Skeletal muscle tissue (tissue), 4 donors: ENCODE results near the gene TFF1. TPM values are rescaled to one million over a fixed set of nuclear protein-coding genes. Genes with fewer than 3 reads are reported as not detected.

ENCODE experiments used
- H3K27ac ChIP-seq: one replicate; pipeline ENCODE4 v1.7.0; 2013; ENCODE audit warnings: mild to moderate bottlenecking, low read depth, low read length, inconsistent platforms
- H3K27me3 ChIP-seq, 3 donors: one replicate each; pipeline ENCODE4 v1.7.0; 2013; ENCODE audit warnings: low read length in 3 of 3; ENCODE audit not compliant: control insufficient read depth in 3 of 3, insufficient read depth in 3 of 3
- H3K36me3 ChIP-seq, 3 donors: one replicate each; pipeline ENCODE4 v1.7.0; 2013; ENCODE audit warnings: low read length in 3 of 3; ENCODE audit not compliant: control insufficient read depth in 3 of 3, insufficient read depth in 3 of 3
- H3K4me1 ChIP-seq, 3 donors: one replicate each; pipeline ENCODE4 v1.7.0; 2013; ENCODE audit warnings: low read length in 3 of 3, mild to moderate bottlenecking in 3 of 3; ENCODE audit not compliant: control insufficient read depth in 3 of 3, insufficient read depth in 3 of 3
- H3K4me3 ChIP-seq, 3 donors: one replicate each; pipeline ENCODE4 v1.7.0; 2013; ENCODE audit warnings: low read length in 3 of 3
- H3K9ac ChIP-seq, 3 donors: one replicate each; pipeline ENCODE4 v1.7.0; 2013; ENCODE audit warnings: low read length in 3 of 3, mild to moderate bottlenecking in 3 of 3, moderate library complexity in 2 of 3, low read depth in 1 of 3
- H3K9me3 ChIP-seq, 3 donors: one replicate each; pipeline ENCODE4 v1.7.0; 2013; ENCODE audit warnings: low read length in 3 of 3; ENCODE audit not compliant: control insufficient read depth in 3 of 3
- total RNA-seq: library from RNA; depleted of rRNA; stranded (reverse); fragments of >200 nt; gene quantifications from one replicate; pipeline ENCODE4 v1.2.3, GENCODE V29; 2014
- donor health status: Osteomylitis.

TFF1 gene
- total RNA-seq, 1 donor from 2014 or later, result not detected

GRCh38 chr21:42391297-42391696, 25.0 kb upstream of the TFF1 start:
- Histone ChIP-seq H3K27me3 (peaks cover 11 to 25% (median 23%) of the 10 kb centered on the region in 3 donors), H3K27ac (no peak overlapping the region), H3K9ac (no peak overlapping the region), H3K36me3 (no peaks in the 10 kb centered on the region), H3K9me3 (no peaks in the 10 kb centered on the region), H3K4me1 (no peaks in the 10 kb centered on the region), H3K4me3 (no peak overlapping the region)

- H3K27me3 ChIP-seq, result peaks cover 11 to 29% (median 29%) of the 10 kb centered on the region in 3 donors
- H3K4me3 ChIP-seq, result no peak overlapping the region
Measured at GRCh38 chr21:42390696-42391095, 24.4 kb upstream of the TFF1 start.

GRCh38 chr21:42390193-42390592, 23.9 kb upstream of the TFF1 start:
- H3K9me3 ChIP-seq, result no peaks in the 10 kb centered on the region
- no peak overlapping the region for H3K4me3 ChIP-seq
- no peaks in the 10 kb centered on the region for H3K36me3 ChIP-seq
- H3K4me1 ChIP-seq, result no peaks in the 10 kb centered on the region
- H3K9ac ChIP-seq, result no peak overlapping the region
- H3K27ac ChIP-seq, result no peak overlapping the region
- peaks cover 11 to 34% (median 31%) of the 10 kb centered on the region in 3 donors for H3K27me3 ChIP-seq

More at GRCh38 chr21:42390696-42391095, 24.4 kb upstream of the TFF1 start:
- no peak overlapping the region for H3K9ac ChIP-seq
- H3K36me3 ChIP-seq, result no peaks in the 10 kb centered on the region
- no peaks in the 10 kb centered on the region for H3K4me1 ChIP-seq
- no peak overlapping the region for H3K27ac ChIP-seq
- no peaks in the 10 kb centered on the region for H3K9me3 ChIP-seq

- Histone ChIP-seq H3K27me3 (peaks cover 11 to 35% (median 31%) of the 10 kb centered on the region in 3 donors), H3K9ac (no peak overlapping the region), H3K4me1 (no peaks in the 10 kb centered on the region), H3K36me3 (no peaks in the 10 kb centered on the region), H3K4me3 (no peak overlapping the region), H3K27ac (no peak overlapping the region), H3K9me3 (no peaks in the 10 kb centered on the region)
Measured at GRCh38 chr21:42389449-42389835, 23.1 kb upstream of the TFF1 start.

- no peak overlapping the region for H3K9ac ChIP-seq
- H3K27ac ChIP-seq, result no peak overlapping the region
- no peaks in the 10 kb centered on the region for H3K4me1 ChIP-seq
- peaks cover 11 to 35% (median 31%) of the 10 kb centered on the region in 3 donors for H3K27me3 ChIP-seq
- H3K4me3 ChIP-seq, result no peak overlapping the region
- H3K36me3 ChIP-seq, result no peaks in the 10 kb centered on the region
- no peaks in the 10 kb centered on the region for H3K9me3 ChIP-seq
Measured at GRCh38 chr21:42388740-42389448, 22.6 kb upstream of the TFF1 start.

GRCh38 chr21:42387843-42388340, 21.6 kb upstream of the TFF1 start:
- no peaks in the 10 kb centered on the region for H3K36me3 ChIP-seq
- H3K9me3 ChIP-seq, result no peaks in the 10 kb centered on the region
- H3K27ac ChIP-seq, result no peak overlapping the region
- no peaks in the 10 kb centered on the region for H3K4me1 ChIP-seq
- H3K4me3 ChIP-seq, result no peak overlapping the region
- H3K9ac ChIP-seq, result no peak overlapping the region
- H3K27me3 ChIP-seq, result peaks cover 11 to 43% (median 34%) of the 10 kb centered on the region in 3 donors

- no peak overlapping the region for H3K4me3 ChIP-seq
- H3K36me3 ChIP-seq, result no peaks in the 10 kb centered on the region
- H3K9ac ChIP-seq, result no peak overlapping the region
- peaks cover 0 to 2% (median 2%) of the 10 kb centered on the region in 3 donors for H3K9me3 ChIP-seq
- H3K27ac ChIP-seq, result no peak overlapping the region
- no peaks in the 10 kb centered on the region for H3K4me1 ChIP-seq
- peaks cover 9 to 49% (median 39%) of the 10 kb centered on the region in 3 donors for H3K27me3 ChIP-seq
Measured at GRCh38 chr21:42387164-42387563, 20.8 kb upstream of the TFF1 start.

- peaks cover 9 to 49% (median 33%) of the 10 kb centered on the region in 3 donors for H3K27me3 ChIP-seq
- H3K27ac ChIP-seq, result no peak overlapping the region
- H3K36me3 ChIP-seq, result no peaks in the 10 kb centered on the region
- peaks cover 0 to 7% (median 5%) of the 10 kb centered on the region in 3 donors for H3K9me3 ChIP-seq
- no peaks in the 10 kb centered on the region for H3K4me1 ChIP-seq
- H3K9ac ChIP-seq, result no peak overlapping the region
- no peak overlapping the region for H3K4me3 ChIP-seq
Measured at GRCh38 chr21:42386034-42386591, 19.8 kb upstream of the TFF1 start.

GRCh38 chr21:42385619-42386018, 19.3 kb upstream of the TFF1 start:
- H3K27me3 ChIP-seq, result peaks cover 9 to 45% (median 33%) of the 10 kb centered on the region in 3 donors
- H3K36me3 ChIP-seq, result no peaks in the 10 kb centered on the region

GRCh38 chr21:42384989-42385388, 18.7 kb upstream of the TFF1 start:
- Histone ChIP-seq H3K27me3 (peaks cover 9 to 43% (median 33%) of the 10 kb centered on the region in 3 donors), H3K9ac (no peak overlapping the region), H3K9me3 (peaks cover 0 to 7% (median 5%) of the 10 kb centered on the region in 3 donors), H3K4me1 (no peaks in the 10 kb centered on the region), H3K4me3 (no peak overlapping the region), H3K36me3 (no peaks in the 10 kb centered on the region), H3K27ac (no peak overlapping the region)

More at GRCh38 chr21:42385619-42386018, 19.3 kb upstream of the TFF1 start:
- Histone ChIP-seq H3K9me3 (peaks cover 0 to 7% (median 5%) of the 10 kb centered on the region in 3 donors), H3K27ac (no peak overlapping the region), H3K9ac (no peak overlapping the region), H3K4me1 (no peaks in the 10 kb centered on the region), H3K4me3 (no peak overlapping the region)
